ENCODE results near the gene PDE6D. TPM values are rescaled to one million over a fixed set of nuclear protein-coding genes. Genes with fewer than 3 reads are reported as not detected.

PDE6D gene
- total and polyA plus RNA-seq, 2 of the 4 experiments (the other 2 are of a cell fraction), result 13.8 to 24.7 TPM

DNA sequence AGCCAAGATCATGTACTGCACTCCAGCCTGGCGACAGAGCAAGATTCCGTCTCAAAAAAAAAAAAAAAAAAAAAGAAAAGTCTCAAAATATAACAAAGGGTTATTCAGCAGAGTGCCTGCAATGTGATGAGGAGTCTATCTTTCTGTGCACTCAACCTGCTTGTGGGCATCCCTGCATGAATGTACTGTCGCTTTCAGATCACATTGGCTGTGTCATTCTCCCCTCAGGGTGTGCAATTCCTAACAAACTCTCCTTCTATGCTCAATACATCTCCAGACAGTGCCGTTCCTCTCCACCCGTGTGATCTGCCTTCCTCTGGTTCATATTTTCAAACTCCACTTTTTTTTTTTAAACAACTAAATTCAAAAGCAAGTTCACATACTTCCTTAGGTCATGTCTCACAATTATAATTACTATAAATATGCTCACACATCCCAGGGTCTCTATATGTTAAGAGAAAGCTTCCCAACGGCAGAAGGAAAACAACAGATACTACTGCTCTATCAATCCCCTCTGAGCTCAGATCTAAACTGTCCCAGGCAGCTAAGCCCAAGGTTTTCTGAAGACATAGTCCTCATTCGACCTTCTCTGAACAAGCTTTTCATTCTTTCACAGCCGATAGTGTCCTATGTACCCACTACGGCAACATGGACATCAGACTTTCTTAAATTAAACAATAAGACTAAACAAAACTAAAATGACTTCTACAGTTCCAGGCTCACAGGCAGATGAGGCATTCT is 37.5 kb downstream of the PDE6D start (continued):
- TF ChIP-seq, protein P1, sequence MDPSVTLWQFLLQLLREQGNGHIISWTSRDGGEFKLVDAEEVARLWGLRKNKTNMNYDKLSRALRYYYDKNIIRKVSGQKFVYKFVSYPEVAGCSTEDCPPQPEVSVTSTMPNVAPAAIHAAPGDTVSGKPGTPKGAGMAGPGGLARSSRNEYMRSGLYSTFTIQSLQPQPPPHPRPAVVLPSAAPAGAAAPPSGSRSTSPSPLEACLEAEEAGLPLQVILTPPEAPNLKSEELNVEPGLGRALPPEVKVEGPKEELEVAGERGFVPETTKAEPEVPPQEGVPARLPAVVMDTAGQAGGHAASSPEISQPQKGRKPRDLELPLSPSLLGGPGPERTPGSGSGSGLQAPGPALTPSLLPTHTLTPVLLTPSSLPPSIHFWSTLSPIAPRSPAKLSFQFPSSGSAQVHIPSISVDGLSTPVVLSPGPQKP (IDR thresholded peaks at IDR 0.05; ENCODE audit: borderline replicate concordance, low read depth, low read length), result no peak

DNA sequence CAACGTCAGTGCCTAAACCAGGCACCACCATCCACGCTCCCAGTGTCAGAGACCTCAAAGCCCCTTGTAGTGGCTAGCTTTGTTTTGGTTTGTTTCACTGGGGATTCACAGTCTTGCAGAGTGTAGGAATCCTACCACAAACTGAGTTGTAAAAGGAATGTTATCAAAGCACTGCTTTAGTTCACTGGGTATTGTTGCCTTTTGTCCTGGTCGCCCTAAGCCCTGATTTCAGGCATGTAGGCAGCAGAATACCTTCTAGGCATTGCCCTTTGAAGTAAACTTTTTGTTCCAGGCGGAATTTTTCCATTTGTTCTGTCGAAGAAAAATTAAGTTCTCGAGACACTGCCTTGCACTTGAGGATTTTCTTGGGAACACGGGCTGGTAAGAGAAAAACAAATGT is 43.3 kb downstream of the PDE6D start:
- no peaks in the 10 kb centered on the region for H3K4me1 ChIP-seq (ENCODE audit: control insufficient read depth, insufficient read depth, low read length)
- H3K4me3 ChIP-seq (ENCODE audit: insufficient read depth, low read depth, low read length), result no peak overlapping the region
- peaks cover 2% of the 10 kb centered on the region; the same call in 1 of the 2 replicates for H3K9me1 ChIP-seq (ENCODE audit: insufficient read depth, low read length)
- H3K14ac ChIP-seq (replicated peaks; ENCODE audit: low read depth, low read length), result no peak overlapping the region
- H2BK20ac ChIP-seq (ENCODE audit: low read depth, low read length), result no peak overlapping the region
- intact Hi-C loops (cut with micrococcal nuclease) (no loop called here), dilution Hi-C loops (cut with HindIII; ENCODE audit: low sequenced_read_pairs, unreplicated experiment) (no loop called here), in situ Hi-C loops (cut with MboI; ENCODE audit: low sequenced_read_pairs) (no loop called here)
- ChIA-PET POLR2A (ENCODE audit: unreplicated experiment) (no interaction called here), CTCF (no interaction called here)
- ATAC-seq (ENCODE audit: low read depth) (no peak), DNase-seq (no peak)
- no peaks in the 10 kb centered on the region for H3K9me3 ChIP-seq (ENCODE audit: control insufficient read depth, insufficient read depth, low read length)
- TF ChIP-seq POLR2A (IDR thresholded peaks at IDR 0.05; ENCODE audit: low read depth, low read length) (no peak), NFE2L2 (IDR thresholded peaks at IDR 0.05; ENCODE audit: low read depth, low read length) (no peak), MAZ (IDR thresholded peaks at IDR 0.05; ENCODE audit: borderline replicate concordance, low read depth, low read length) (no peak)
- H3K9ac ChIP-seq (ENCODE audit: low read depth, low read length), result no peak overlapping the region
- H3K56ac ChIP-seq (ENCODE audit: extremely low read depth, insufficient read depth, low read length), result no peak overlapping the region
- H3K36me3 ChIP-seq (ENCODE audit: control insufficient read depth, insufficient read depth, low read length), result peaks cover 5% of the 10 kb centered on the region; the same call in 1 of the 2 replicates
- H2BK5ac ChIP-seq (ENCODE audit: low read depth, low read length, poor library complexity, severe bottlenecking), result no peak overlapping the region
- H4K20me1 ChIP-seq (ENCODE audit: insufficient read depth, low read length), result no peaks in the 10 kb centered on the region
- no peak overlapping the region for H3K27ac ChIP-seq (ENCODE audit: insufficient read depth, low read length)
- no peak overlapping the region for H3K4me2 ChIP-seq (ENCODE audit: low read depth, low read length)
- no peak overlapping the region for H4K91ac ChIP-seq (ENCODE audit: insufficient read depth, low read depth, low read length)
- no peak overlapping the region for H2BK15ac ChIP-seq (ENCODE audit: low read depth, low read length)
- no peak overlapping the region for H2AFZ ChIP-seq (replicated peaks; ENCODE audit: low read length, poor library complexity)
- whole genome bisulfite sequencing, 2 experiments (ENCODE audit: extremely low coverage in 2 of 2, insufficient read length in 1 of 2), result no CpG with 5 or more reads among the region's 7 CpGs
- no peaks in the 10 kb centered on the region for H3K79me1 ChIP-seq (ENCODE audit: low read depth in 1 of 2, low read length in 2 of 2)
- H3K18ac ChIP-seq (ENCODE audit: low read depth, low read length), result no peak overlapping the region
- H2BK120ac ChIP-seq (ENCODE audit: low read depth, low read length), result no peak overlapping the region
- H4K5ac ChIP-seq (ENCODE audit: low read depth, low read length), result no peak overlapping the region
- no peak overlapping the region for H3K4ac ChIP-seq (ENCODE audit: low read depth, low read length)
- H4K8ac ChIP-seq (ENCODE audit: low read depth in 2 of 2, low read length in 2 of 2), result no peak overlapping the region
- no peaks in the 10 kb centered on the region for H3K27me3 ChIP-seq (ENCODE audit: control insufficient read depth, insufficient read depth, low read length)
- no peak overlapping the region for H2AK9ac ChIP-seq (replicated peaks; ENCODE audit: low read depth, low read length, poor library complexity)
- no TSS peak for BruUV-seq (replicated peaks)
- no peak overlapping the region for H2AK5ac ChIP-seq (ENCODE audit: low read depth, low read length)
- no peak overlapping the region for H3K23ac ChIP-seq (ENCODE audit: low read depth, low read length)

Measured in IMR-90 (cell line).